Skeletal muscle cell (primary cell): ENCODE measurements around the gene EVA1C.
"Not testable (repeated sequence)": the region's sequence is repeated elsewhere in the genome, so short reads cannot be mapped to it uniquely, and the experiment has no call there.

Experiments
- DNase-seq: peaks from one replicate; pipeline ENCODE4 v3.0.0-alpha.2; 2010; ENCODE audit warnings: low read depth
- H3K4me3 ChIP-seq: 2 replicates; pipeline ENCODE4 v1.5.1; 2011; ENCODE audit warnings: low read depth, mild to moderate bottlenecking, control low read depth, low read length, moderate library complexity

The EVA1C gene

GRCh38 chr21:32412162-32413014 lies at the start of gene EVA1C:
Gene EVA1C (plus strand): TSS chr21:32412706. CDS start chr21:32412854, 148 bp downstream.
- no peak for DNase-seq
- H3K4me3 ChIP-seq, result peak within 1 kb of the TSS; percentile 59

DNA sequence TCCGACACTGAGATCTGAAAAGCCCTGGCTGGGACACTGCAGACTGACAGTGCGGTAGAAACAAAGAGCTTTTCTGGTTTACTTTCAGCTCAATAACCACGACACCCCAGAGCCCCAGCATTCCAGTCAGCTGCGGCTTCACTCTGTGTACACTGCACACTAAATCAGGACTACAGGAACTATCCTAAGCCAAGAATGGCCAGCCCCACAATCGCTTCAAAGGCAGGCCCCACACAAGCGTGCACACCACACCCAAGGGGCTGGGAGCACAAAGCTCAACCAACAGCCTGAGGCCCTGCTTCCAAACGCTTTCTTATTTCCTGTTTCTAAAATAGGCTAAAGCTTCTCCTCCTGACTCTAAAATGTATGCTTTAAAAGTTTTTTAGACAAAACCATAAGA lies 48.1 kb upstream of the EVA1C start:
- H3K4me3 ChIP-seq, result no peak overlapping the region
- DNase-seq, result no peak

- no peak for DNase-seq
Observed at GRCh38 chr21:32364796-32365195, 47.7 kb upstream of the EVA1C start.

DNA sequence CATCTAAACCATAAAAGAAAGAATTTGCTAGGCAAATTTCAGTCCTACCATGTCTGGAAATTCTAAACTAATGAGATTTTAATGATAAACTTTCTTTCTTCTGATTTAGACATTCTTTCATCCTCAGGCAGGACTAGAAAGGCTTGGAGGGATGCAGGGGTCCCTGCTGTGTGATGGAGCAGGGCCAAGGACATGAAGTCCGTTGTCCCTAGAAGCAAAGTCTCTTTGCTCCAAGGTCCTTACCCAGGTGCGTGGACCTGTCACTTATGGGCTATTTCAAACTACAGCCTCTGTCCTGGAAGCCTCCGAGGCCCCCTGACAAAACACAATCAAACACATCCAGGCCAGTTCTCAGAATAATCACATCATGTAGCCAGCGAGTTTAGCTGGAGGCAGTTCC lies 46.3 kb upstream of the EVA1C start:
- no peak for DNase-seq
- H3K4me3 ChIP-seq, result no peak overlapping the region

More at GRCh38 chr21:32364796-32365195, 47.7 kb upstream of the EVA1C start:
- no peak overlapping the region for H3K4me3 ChIP-seq

DNA sequence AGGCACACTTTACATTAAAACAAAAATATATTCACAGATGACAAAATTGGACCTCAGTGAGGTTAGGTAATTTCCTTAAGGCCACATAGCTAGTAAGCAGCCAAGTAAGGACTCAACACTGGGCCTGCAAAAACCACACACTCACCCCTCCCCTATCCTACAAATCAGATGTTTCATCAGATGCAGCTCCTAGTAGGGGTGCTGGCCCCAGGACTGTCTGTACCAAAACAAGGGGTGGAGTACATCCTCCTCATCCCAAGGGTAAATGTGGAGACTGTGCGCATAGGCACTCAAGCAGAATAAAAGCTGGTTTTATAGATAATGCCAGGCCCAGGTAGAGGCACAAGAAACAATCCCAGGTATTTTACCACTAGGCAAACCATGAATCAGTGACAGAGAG lies 45.3 kb upstream of the EVA1C start:
- peak; percentile 39 for DNase-seq
- no peak overlapping the region for H3K4me3 ChIP-seq

GRCh38 chr21:32368386-32368785 lies 44.1 kb upstream of the EVA1C start:
- DNase-seq, result no peak
- no peak overlapping the region for H3K4me3 ChIP-seq

DNA sequence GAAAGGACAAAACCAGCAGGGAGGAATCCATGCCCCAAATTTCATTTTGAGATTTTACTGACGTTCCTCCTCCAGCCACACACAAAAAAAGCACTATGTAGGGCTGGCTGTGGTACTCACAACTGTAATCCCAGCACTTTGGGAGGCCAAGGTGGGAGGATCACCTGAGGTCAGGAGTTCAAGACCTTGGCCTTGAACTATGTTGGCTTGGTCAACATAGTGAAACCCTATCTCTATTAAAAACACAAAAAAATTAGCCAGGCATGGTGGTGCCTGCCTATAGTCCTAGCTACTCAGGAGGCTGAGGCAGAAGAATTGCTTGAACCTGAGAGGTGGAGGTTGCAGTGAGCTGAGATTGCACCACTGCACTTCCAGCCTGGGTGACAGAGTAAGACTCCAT lies 43.5 kb upstream of the EVA1C start:
- not testable (repeated sequence) for DNase-seq, H3K4me3 ChIP-seq

DNA sequence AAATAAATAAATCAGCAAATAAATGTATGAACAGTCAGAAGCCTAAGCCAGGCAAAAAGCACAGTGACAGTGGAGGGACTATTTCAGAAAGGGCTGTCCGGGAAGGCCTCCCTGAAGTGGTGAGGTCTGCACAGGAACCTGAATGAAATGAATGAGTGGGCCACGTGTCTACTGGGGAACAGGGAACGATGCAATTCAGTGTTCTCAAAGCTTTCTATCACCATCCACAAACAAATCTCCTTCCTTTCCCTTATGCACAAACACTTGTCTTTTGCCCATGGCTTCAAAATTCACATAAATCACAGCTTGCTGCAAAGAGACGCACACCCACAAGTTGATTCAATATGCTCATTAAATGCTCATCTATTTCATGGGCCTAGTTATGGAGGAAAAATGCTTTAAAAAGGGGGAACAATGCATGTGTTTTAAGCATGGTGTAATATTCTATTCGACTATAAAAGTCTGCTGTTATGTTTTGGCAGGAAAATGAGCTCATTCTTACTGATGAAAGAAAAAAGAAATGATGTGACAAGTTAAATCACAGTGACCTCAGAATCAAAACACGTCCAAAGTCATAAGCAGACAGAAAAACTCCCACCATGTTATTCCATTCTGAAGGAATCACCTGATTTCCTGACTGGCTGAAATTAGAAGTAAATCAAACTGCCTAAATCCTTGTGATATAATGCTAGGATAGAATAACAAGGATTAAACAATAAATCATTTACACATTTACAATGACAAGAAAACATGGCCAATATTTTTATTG lies 41.3 kb upstream of the EVA1C start:
- DNase-seq, result no peak
- no peak overlapping the region for H3K4me3 ChIP-seq

DNA sequence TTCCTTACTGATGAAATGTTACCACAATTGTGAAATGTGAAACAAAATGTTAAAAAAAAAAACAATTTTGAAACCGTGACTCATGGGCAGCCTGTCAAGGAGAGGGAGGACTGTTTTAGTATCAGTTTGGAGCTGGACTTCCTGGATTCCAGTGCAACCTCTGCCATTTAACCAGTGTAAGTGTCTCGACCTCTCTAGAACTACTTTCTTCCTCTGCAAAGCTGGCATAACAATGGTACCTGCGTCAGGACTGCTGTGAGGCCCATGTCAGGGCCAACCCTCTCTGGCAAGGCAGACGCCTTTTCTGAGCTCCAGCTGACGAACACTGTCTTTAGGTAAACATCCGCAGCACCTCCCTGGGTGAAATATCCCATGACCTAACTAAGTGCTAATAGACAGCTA lies 40.6 kb upstream of the EVA1C start:
- H3K4me3 ChIP-seq, result no peak overlapping the region
- peak; percentile 47 for DNase-seq

DNA sequence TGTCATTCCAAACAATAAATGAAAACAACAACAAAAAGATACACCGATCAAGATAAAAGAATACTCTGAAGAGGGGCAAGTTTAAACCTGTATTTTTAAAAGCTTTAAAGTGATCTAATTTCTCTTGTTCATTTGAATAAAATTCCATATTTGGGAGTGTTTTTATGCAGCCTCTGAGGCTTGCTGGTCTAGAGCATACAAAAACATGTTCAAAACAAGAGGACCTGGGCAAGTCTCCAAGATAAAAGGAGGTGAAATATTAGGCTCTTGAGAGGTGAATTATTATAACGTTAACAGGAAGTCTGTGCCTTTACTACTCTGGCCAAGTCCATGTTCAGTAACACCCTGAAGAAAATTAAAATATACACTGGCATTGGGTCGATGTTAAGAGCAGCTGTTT lies 39.8 kb upstream of the EVA1C start:
- no peak for DNase-seq
- H3K4me3 ChIP-seq, result no peak overlapping the region

- H3K4me3 ChIP-seq, result no peak overlapping the region
Observed at GRCh38 chr21:32377506-32377905, 35.0 kb upstream of the EVA1C start.

GRCh38 chr21:32377991-32378390 lies 34.5 kb upstream of the EVA1C start:
- no peak for DNase-seq
- no peak overlapping the region for H3K4me3 ChIP-seq

More at GRCh38 chr21:32377506-32377905, 35.0 kb upstream of the EVA1C start:
- DNase-seq, result no peak

- DNase-seq, result no peak
Observed at GRCh38 chr21:32378956-32379355, 33.5 kb upstream of the EVA1C start.

DNA sequence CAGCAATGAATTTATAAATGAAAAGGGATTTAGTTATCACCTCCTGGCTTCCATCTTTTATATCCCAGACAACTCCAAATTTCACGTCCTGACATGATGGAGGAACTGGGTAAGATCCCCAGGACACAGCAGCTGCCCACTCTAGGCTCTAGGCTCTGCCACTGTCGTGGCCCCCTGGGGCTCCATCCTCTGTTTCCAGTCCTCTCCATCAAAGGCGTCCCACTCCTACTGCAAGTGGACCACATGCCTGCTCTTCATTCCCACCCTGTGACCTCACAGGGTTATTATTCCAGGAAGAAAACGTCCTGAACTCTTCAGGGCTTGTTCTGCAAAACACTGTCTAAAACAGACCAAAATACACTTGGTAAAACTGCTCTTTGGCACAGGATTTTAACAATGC lies 31.6 kb upstream of the EVA1C start:
- no peak overlapping the region for H3K4me3 ChIP-seq
- no peak for DNase-seq

More at GRCh38 chr21:32378956-32379355, 33.5 kb upstream of the EVA1C start:
- H3K4me3 ChIP-seq, result no peak overlapping the region

DNA sequence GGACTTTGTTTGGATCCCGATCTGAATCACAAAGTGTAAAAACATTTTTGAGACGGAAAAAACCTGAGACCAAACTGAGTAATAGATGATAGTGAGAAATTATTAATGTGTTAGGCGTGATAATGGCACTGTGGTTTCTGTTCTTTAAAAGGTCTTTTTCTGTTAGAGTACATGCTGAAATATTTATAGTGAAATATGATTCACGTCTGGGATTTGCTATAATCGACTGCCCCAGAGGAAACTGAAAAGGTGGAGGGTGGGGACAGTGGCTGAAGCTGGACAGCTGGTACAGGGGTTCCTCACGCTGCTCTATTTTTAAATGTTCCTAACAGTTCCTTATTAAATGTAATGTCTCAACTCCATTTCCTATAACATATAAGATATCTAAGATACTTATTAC lies 30.9 kb upstream of the EVA1C start:
- no peak overlapping the region for H3K4me3 ChIP-seq
- DNase-seq, result no peak

DNA sequence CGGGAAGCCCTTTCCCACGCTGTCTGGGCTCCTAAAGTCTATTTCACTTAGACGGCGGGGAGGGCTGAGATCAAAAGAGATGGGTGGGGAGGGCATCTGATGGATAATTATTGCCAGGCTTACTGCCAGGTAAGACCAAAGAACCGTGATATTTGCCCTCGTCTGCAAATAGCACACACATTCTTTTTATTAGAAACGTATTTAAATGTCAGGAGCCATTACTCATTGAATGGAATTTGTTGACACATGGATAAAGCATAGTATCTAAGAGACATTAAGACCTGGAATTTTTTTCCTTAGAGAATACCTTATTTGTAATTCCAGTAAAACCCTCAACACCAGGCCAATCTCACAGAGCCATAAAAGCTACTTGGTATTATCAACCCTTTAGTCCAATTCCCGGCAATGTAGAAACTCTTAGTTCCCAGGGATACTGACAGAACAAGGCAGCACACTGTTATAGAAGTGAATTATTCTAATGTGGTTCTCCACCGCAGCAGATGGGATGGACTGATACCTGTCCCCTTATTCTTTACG lies 30.3 kb upstream of the EVA1C start:
- no peak for DNase-seq
- no peak overlapping the region for H3K4me3 ChIP-seq

DNA sequence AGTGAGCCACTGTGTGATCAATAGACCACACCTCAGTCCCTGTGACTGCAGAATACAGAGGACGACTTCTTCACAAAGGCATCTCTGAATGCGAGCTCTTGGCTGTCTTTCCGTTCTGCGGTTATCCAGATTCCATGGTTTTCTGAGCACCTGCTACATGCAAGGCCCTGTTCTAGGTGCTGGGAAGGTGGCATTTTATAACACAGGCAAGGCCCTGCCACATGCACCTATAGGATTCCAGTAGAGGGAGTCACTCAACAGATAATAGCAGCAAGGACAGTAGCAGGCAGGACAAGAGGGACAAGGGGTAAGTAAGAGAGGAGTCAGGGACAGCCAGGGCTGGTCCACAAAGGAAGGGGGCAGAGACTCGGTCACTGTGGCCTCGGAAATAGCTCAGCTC lies 28.7 kb upstream of the EVA1C start:
- H3K4me3 ChIP-seq, result no peak overlapping the region
- no peak for DNase-seq

DNA sequence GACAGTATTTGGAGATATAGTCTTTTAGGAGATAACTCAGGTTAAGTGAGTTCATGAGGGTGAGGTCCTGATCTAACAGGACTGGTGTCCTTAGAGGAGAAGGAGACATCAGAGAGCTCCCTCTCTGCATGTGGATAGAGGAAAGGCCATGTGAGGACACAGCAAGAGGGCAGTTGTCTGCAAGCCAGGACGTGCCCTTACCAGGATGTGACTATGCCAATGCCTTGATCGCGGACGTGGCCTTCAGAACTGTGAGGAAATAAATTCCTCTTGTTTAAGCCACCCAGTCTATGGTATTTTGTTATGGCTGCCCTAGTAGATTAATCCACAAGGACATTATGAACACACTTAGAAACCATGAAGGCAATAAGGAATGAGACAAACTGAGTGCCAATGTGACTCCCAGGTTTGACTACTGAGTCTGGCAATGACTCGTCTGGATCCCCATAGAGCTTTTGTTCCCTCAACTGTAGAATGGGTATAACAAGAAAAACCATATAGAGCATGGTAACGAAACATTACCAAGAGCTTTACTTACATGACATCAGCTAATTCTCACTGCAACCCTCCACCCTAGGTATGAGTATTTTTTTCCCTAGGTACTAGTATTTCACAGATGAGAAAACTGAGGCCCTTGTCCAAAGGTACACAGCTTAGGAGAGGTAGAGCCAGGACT lies 26.2 kb upstream of the EVA1C start:
- DNase-seq, result no peak
- H3K4me3 ChIP-seq, result no peak overlapping the region

DNA sequence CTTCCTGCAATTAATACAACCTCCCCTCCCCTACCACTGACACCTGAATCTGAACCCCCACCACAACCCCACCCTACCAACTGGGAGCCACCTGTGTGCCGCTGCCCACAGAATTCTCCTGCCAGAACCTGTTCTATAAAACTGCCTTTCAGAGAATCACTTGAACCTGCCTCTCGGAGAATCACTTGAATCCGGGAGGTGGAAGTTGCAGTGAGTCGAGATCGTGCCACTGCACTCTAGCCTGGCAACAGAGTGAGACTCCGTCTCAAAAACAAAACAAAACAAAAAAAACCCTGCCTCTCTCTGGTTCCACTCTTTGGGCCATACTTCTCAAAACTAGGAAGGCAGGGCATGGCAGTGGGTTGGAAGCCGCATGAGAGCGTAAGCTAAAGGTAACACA lies 25.4 kb upstream of the EVA1C start:
- no peak for DNase-seq
- no peak overlapping the region for H3K4me3 ChIP-seq

DNA sequence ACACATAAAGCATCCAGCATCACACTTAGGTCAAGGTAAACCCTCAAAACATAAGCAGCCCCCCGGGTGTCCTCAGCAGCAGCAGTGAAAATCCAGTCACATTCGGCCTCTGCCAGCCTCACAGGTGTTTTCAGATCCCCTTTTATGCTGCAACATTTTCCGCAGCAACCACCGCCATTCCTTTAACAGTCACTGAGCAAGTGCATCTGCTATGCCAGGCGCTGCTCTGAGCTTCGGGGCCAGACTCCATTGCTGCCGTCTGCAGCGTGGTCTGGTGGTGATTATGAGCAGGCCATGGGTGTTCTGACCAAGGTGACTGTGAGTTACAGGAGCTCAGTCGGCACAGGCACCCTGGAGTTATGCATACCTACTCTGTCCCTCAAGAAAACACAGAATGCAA lies 24.2 kb upstream of the EVA1C start:
- H3K4me3 ChIP-seq, result no peak overlapping the region

More for the DNA sequence above, 24.2 kb upstream of the EVA1C start:
- DNase-seq, result no peak
